GM19099 (cell line): ENCODE data around the gene RASSF4.

Experiments used
- POLR2A ChIP-seq: IDR thresholded peaks from 3 replicates; pipeline ENCODE4 v1.6.1; 2011; ENCODE audit warnings: low read depth; ENCODE audit not compliant: insufficient read length; ENCODE audit errors: extremely low read depth

Gene RASSF4

GRCh38 chr10:44959247-44960087 lies at the start of gene RASSF4:
Gene RASSF4, plus strand, starts transcription at chr10:44959802. Its CDS starts 10,401 bp downstream, at chr10:44970203.
- TF ChIP-seq POLR2A = peak; percentile 92

GRCh38 chr10:44909910-44910309 lies 49.7 kb upstream of the RASSF4 start:
- TF ChIP-seq POLR2A = no peak

GRCh38 chr10:44910602-44911001 lies 49.0 kb upstream of the RASSF4 start:
- no peak for TF ChIP-seq POLR2A

GRCh38 chr10:44911081-44911540 lies 48.5 kb upstream of the RASSF4 start, which contains the start of gene TMEM72:
Gene TMEM72, plus strand, starts transcription at chr10:44911337. Its CDS starts 176 bp downstream, at chr10:44911513.
- no peak for TF ChIP-seq POLR2A

GRCh38 chr10:44911951-44912350 lies 47.7 kb upstream of the RASSF4 start:
- TF ChIP-seq POLR2A = no peak

GRCh38 chr10:44913350-44914081 lies 46.1 kb upstream of the RASSF4 start:
- no peak for TF ChIP-seq POLR2A

- TF ChIP-seq POLR2A = no peak
Measured at GRCh38 chr10:44914891-44915290, 44.7 kb upstream of the RASSF4 start.

GRCh38 chr10:44916429-44916828 lies 43.2 kb upstream of the RASSF4 start:
- no peak for TF ChIP-seq POLR2A

- no peak for TF ChIP-seq POLR2A
Measured at GRCh38 chr10:44917848-44918247, 41.8 kb upstream of the RASSF4 start.

GRCh38 chr10:44920252-44920651 lies 39.4 kb upstream of the RASSF4 start:
- TF ChIP-seq POLR2A = no peak

- TF ChIP-seq POLR2A = no peak
Measured at GRCh38 chr10:44921061-44921460, 38.5 kb upstream of the RASSF4 start.

GRCh38 chr10:44921506-44921905 lies 38.1 kb upstream of the RASSF4 start:
- TF ChIP-seq POLR2A = no peak

- no peak for TF ChIP-seq POLR2A
Measured at GRCh38 chr10:44922021-44922420, 37.6 kb upstream of the RASSF4 start.

GRCh38 chr10:44922796-44923545 lies 36.6 kb upstream of the RASSF4 start:
- TF ChIP-seq POLR2A = no peak

GRCh38 chr10:44923611-44924010 lies 36.0 kb upstream of the RASSF4 start:
- TF ChIP-seq POLR2A = no peak
